ENCODE measurements around the gene ALDH1L2.

The ALDH1L2 gene

DNA sequence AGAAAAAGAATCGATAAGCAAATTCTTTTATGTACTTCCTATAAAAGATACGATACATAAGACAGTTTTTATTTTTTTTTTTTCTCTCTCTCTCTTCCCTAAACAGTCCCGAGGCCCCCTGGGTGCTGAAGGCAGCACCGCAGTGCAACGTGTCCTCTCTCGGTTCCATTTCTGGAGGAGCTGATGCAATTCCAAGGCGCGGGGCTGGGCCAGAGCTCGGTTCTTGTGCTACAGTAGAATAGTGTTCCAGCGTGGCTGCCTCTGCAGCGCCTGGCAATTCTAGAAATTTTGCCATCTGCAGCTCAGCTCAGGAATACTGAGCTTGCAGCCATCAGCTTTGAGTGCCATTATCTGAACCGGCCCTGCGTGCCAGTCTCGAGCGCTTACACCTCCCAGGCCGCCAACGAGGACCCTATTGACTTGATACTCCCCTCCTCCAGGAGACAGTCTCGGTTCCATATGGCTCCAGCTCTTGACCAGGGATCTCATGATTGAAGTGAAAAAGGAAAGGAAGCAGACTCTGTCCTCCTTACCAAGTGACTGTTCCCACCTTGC lies 630 bp downstream of the ALDH1L2 start:
- no peak for DNase-seq (ENCODE audit: low read depth in 2 of 2, low spot score in 1 of 2)

DNA sequence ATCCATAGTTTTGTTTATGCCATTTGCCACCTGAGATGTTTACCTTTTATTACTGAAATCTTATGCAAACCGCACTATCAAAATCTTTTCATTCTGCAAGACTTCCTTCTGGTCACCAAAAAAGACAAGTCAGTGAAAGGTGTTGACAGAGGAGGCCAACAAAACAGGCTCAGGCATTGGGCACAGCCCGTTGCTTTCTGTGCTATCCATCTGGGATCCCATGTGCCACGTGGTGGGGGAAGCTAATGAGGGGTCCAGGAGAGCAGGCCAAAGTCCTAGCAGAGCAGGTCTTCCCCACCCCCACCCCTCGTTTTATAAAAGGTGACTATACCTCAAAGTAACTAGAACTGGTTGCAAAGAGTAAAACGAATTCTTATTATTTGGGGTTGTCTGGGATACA lies 1.2 kb downstream of the ALDH1L2 start:
- DNase-seq (ENCODE audit: low read depth in 2 of 2, low spot score in 1 of 2): no peak

DNA sequence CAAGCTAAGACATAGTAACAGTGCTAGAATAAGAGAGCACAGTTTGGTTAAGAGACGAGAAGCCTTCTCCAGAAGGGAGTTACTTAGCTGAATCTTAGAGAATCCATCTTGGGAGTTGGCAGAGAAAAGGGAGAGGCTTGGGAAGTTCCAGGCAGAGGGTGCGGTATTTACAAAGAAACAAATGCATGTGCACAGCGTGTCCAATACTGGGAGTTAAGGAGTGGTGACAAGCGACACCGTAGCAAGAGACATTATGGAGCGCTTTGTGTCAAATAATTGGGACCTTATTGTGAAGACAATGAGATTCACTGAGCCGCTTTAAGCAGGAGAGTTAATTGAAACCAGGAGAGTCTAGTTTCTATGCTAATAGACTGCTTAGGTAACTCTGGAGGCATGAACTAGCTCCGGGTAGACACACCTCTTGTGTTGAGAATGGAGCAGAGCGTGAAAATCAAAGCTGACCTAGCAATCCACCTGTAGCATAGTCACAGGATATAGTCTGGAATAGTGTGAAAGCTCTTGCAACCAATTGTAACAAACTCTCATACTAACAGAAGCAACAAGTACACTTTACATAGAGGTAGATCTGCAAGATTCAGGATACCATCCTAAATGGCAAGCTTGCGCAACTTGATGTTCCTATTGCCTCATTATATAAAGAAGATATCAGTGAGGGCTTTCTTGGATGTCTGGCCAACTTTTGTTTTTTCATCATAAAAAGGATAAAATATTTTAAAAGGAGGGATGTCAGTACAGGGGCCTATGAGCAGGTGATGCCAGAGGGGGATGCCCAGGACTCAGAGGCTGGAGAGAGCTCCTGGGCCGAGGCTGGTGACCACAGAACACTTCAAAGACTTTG lies 5.3 kb downstream of the ALDH1L2 start:
- no peak for DNase-seq (ENCODE audit: low read depth in 2 of 2, low spot score in 1 of 2)

DNA sequence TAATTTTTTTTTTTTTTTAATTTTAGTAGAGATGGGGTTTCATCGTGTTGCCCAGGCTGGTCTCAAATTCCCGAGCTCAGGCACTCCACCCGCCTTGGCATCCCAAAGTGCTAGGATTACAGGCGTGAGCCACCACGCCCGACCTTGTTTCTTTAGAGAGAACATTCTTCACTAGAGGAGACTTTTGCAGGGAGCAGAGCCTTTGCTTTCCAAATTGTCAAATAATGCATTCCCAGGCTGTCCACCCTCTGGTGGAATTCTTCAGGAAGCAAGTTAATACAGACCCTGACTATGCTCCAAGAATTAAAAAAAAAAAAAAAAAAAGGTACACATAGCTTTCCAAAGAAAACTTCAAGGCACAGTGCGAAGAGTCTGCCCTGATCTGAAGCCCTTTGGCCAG lies 6.8 kb downstream of the ALDH1L2 start:
- DNase-seq (ENCODE audit: low read depth in 2 of 2, low spot score in 1 of 2): no peak

DNA sequence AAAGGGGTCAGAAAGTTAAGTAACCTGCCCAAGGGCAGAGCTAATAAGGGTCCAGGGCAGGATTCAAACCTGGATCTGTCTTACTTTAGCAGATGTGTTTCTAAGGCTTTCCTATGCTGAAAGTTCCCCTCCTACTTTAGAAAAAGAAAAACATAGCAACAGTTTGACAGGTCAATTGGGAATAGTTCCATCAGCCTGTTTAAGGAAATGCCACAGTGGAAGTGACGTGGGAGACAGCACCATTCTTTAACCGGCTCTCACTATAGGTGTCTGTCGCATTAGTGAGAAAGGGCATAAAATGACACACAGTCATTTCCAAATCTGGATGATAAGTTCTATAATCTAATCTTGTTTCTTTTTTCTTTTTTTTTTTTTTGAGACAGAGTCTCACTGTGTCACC lies 7.3 kb downstream of the ALDH1L2 start:
- no peak for DNase-seq (ENCODE audit: low read depth in 2 of 2, low spot score in 1 of 2)

DNA sequence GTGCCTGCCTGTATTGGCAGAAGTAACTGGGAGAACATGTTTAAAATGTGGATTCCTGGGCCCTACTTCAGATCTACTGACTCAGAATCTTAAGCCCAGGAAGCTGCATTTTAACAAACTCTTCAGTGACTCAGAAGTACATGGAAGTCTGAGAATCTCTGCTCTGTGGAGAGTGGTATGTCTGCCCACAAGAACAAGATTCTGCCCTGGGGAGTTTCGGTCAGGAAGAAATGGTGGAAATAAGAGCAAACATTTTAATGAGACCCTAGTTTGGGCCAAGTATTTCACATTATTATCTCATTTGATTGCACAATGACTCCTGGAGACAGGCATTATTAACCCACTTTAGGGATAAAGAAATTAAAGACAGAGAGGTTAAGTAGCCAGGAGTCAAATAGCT lies 8.2 kb downstream of the ALDH1L2 start:
- DNase-seq (ENCODE audit: low read depth in 2 of 2, low spot score in 1 of 2): no peak

DNA sequence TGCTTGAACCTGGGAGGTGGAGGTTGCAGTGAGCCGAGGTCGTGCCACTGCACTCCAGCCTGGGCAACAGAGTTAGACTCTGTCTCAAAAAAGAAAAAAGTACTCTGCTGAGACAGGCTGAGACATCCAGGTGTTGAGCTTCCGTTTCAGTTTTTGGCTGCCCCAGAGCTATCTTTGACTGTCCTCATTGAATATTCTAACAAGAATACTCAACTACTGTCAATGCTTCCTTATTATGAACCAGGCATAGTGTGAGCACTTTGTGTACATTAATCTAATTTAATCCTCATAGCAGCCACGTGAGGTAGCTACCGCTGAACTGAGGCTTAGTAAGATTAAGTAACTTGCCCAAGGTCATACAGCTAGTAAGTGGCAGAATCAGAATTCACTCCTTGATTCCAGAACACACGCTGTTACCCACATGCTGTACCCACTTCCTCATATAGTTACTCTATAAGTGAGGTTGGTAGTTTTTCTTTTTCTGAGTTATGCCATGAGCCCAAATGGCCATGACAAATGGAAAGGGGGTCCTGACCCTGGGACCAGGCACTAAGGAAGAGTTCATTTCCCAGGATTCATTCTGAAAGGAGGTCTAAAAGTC lies 11.3 kb downstream of the ALDH1L2 start:
- DNase-seq (ENCODE audit: low read depth in 2 of 2, low spot score in 1 of 2): no peak

DNA sequence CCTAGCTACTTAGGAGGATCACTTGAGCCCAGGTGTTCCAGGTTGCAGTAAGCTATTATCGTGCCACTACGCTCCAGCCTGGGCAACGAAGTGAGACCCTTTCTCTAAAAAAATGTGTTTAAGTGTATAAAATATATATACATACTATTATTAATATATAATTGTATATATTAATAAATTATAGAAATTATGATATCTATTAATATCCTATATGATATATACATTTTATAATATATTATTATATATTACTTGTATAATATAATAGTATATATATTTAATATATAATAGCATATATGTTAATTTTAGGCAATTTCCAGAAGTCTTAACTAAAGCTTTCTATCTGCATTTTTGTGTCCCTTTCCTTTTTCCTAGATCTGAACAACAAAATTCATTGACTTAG lies 12.3 kb downstream of the ALDH1L2 start:
- DNase-seq (ENCODE audit: low read depth in 2 of 2, low spot score in 1 of 2): no peak

DNA sequence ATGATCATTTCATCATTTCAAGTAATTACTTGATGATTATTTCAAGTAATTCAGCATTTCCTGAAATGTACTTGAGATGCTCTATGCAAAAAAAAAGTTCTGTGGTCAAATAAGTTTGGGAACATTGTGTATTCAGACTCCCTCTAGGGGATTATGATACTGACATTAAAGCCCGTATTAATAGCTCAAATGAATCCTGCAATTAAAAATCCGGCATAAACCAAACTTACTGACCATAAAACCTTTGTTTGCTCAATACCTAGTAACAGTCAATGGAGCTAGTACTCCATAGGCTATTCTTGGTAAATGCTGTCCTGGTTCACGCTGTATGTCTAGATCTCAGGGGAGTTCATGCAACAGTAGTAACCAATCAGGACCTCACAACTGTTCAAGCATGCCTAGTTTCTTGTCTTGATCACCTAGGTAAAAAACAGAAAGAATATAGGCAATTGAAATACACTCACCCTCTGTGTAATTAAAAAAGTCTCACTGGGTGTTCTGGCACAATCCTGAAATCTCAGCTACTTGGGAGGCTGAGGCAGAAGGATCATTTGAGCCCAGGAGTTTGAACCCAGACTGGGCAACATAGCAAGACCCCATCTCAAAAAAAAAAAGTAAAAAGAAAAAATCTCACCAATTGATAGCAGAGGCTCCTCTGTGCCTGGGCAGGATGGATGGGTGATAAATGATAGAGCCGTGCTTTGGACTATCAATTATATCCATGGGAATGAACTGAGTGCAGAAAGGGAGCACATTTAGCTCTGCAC lies 14.1 kb downstream of the ALDH1L2 start:
- DNase-seq (ENCODE audit: low read depth in 2 of 2, low spot score in 1 of 2): no peak

DNA sequence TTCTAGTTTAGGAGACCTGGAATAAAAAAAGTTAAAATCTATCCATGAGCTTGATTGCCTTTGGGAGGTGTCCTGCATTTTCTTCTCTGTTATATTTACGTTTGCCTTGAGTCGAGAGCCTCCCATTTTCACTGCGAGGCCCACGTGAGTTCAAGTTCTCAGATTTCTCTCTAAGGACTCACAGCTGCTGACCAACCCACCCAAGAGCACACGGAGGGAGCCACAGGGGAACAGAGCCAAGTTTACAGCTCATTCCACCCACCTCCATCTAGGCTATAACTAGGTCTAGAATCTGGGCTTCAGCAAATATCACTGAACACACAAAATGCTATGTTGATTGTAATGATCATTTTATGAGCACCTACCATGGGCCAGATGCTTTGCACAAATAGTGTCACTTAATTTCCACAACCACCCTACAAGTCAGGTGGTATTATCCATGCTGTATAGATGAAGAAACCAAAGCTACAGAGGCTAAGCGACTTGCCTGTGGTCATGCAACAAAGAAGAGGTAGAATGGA lies 16.7 kb downstream of the ALDH1L2 start:
- no peak for DNase-seq (ENCODE audit: low read depth in 2 of 2, low spot score in 1 of 2)

DNA sequence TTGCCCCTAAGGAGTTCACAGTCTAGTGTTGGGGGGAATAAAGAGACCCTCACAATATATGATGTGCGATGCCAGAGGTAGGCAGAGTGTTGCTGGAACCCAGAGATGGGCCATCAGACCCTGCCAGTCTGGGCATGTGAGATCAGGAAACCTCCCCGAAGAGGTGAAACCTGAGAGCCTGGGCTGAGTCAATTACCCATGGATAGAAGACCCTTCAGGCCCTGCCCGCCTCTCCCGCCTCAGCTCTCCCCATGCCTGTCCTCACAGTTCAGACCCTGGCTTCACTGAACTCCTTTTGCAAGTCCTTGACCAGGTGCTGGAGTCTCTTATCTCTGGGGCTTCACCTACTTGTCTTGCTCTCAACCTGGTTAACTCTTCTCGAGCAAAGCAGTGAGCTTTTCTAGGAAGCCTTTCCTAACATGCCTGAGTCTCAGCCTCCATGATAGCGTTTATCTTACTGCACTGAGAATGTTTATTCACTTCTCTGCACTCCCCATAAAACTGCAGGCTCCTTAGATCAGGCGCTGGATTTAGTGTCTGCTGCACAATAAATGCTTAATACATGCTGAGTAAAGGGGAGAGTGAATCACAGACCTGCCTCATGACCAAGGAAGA lies 19.6 kb downstream of the ALDH1L2 start:
- no peak for DNase-seq (ENCODE audit: low read depth in 2 of 2, low spot score in 1 of 2)

DNA sequence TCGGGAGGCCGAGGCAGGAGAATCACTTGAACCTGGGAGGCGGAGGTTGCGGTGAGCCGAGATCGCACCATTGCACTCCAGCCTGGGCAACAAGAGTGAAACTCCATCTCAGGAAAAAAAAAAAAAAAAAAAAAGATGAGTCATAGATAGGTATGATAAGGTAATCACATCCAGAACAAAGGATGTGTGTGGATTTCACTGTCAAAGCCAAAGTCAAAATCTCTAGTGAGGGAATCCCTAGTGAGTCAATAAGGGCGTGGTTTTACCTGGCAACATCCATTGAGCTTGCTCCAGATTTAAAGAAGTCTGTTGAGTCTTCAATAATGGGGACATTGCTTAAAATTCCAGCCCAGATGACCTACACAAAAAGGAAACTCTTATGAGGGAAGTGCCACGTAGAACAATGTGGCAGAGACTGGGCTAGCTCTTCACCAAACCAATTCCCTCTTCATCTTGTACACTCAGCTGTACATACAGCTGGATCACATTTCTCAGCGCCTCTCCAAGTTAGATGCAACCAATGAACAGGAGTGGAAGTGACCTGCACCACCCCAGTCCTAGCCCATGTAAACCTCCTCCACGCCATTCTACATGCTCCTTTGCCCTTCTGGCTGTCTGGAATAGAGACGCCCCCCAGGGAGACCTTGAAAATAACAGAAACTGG lies 23.4 kb downstream of the ALDH1L2 start:
- no peak for DNase-seq (ENCODE audit: low read depth in 2 of 2, low spot score in 1 of 2)

DNA sequence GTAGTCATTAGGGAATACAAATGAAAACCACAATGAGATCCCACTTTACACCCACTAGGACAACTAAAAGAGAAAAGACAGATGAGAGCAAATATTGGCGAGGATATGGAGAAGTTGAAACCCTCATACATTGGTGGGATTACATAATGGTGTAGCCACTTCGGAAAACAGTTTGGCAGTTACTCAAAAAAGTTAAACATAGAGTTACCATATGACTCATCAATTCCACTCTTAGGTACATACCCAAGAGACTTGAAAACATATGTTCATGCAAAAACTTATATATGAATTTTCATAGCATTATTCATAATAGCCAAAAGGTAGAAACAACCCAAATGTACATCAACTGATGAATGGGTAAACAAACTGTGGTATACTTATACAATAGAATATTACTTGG lies 27.1 kb downstream of the ALDH1L2 start:
- DNase-seq (ENCODE audit: low read depth in 2 of 2, low spot score in 1 of 2): no peak

DNA sequence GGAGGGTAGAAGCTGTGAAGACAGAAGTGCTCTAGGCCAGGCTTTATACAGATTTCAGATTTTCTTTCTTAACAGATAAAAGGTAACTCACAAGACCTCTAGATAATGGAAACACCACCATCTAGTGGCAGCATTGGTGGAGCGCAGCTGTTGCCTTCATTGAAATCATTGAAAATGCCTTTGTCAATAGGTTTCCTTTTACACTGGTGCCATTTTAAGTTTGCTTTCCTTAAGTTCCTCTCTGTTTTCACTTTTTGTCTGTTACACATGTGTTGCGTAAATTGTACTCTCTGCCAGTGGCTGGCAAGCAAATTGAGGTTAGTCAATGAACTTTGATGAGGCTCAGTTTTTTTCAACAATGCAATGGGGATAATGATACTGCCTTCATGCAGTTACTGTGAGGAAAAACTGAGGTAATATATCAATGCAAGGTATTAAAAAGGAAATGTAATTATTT lies 31.1 kb downstream of the ALDH1L2 start:
- DNase-seq (ENCODE audit: low read depth in 2 of 2, low spot score in 1 of 2): peak; percentile 51 to 68

DNA sequence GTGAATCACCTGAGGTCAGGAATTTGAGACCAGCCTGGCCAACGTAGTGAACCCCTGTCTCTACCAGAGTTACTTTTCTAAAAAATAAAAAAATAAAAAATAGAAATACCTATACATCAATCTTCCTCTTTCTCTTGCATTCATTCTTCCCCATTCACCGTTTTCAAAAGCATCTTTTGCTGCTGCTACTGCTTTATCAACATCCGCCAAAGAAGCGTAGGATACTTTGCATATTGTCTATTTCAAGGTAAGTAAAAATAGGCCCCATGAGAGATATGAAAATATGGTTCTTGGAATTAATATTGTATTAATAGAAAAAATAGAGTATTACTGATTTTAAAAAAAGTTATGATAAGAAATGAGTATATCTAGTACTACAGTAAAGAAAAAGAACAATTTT lies 32.3 kb downstream of the ALDH1L2 start:
- DNase-seq (ENCODE audit: low read depth in 2 of 2, low spot score in 1 of 2): no peak

DNA sequence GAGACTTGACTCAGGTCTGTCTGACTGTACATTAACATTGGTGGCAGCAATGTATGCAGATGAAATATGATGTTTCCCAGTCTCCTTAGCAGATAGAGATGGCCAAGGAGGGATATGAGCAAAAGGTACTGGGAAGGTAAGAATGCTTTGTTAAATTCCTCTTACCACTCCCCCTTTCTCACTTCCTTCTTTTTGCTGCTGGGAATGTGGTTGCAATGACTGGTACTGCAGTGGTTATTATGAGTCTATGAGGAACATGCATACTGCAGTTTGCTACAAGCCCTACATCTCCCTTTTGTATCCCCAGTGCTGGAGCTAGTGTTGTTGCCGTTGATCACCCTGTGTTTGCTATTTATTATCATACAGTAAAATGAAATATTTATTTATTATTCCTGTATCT lies 35.9 kb downstream of the ALDH1L2 start:
- DNase-seq (ENCODE audit: low read depth in 2 of 2, low spot score in 1 of 2): no peak

DNA sequence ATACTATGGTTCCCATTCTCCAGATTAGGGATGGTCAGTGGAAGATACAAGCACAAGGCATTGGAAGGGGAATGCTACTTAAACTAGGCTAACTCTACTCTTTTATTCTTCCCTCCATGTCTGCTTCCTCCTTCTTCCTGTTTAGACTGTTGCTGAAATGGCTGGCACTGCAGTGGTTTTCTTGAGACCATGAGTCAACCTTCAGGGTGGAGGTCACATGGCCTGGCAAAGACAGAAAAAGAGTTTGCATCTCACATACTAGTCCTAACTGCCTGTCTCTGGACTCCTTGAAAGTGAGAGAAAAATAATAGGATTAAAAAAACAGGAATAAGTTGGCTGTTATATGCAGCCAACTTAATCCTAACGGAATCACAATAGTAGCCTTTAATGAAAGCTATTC lies 37.0 kb downstream of the ALDH1L2 start:
- no peak for DNase-seq (ENCODE audit: low read depth in 2 of 2, low spot score in 1 of 2)

DNA sequence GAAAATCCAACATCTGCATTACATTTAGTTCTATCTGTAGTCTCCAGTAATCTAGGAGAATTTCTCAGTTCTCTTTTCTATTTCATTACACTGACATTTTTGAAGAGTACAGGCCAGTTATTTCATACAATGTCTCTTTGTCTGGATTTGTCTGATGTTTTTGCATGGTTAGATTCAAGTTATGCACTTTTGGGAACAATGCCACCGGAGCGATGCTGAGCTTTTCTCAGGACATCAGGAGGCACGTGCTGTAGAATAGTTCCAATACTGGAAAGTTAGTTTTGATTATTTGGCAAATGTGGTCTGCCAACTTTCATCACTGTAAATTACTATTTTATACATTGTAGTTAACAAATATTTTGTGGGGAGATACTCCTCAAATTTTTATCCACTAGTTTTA lies 43.1 kb downstream of the ALDH1L2 start:
- no peak for DNase-seq (ENCODE audit: low read depth in 2 of 2, low spot score in 1 of 2)

DNA sequence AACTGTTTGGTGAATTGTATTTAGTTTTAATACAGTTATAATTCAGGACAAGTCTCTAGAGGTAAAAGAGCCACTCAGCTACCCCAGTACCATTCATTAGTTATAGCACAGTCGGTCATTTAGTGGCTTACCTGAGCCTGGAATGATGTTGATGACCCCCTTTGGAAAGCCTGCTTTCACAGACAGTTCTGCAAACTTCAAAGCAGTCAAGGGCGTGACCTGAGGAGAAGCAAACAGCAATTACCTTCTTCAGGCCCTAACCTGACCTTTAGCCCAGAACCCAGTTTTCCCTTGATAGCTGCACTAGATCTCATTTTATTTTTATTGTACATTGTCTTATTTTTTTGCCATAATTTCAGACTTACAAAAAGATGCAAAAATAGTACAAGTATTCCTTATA lies 43.8 kb downstream of the ALDH1L2 start:
- DNase-seq (ENCODE audit: low read depth in 2 of 2, low spot score in 1 of 2): no peak

DNA sequence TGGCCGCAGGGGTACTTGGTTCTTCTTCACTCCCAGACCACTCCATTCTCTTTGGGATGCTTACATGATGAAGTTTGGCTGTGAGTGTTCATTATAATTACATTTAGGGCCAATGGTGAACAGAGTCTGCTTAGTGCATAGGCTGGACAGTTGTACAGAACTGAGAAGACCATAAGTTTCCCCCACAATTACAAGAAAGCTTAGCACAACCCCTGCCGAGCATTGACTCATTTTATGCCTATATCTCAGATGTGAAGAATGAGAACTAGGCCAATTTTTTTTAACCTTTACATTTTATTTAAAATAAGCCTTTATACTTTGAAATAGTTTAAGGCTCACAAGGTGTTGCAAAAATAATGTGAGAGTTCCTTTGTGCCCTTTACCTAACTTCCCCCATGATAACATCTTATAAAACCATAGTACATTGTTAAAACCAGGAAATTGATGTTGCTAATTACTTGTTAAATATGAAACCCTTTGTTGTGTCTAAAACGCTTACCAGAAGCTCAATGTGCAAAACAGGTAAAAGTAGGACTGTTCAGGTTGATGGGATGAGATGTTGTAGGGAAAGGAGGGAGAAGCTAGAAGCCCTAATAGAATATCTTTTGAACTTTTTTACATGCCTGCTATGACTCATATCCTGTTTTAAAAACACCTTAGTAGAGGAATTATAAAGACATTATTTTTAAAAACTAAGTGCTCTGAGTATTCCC lies 47.2 kb downstream of the ALDH1L2 start:
- DNase-seq (ENCODE audit: low read depth in 2 of 2, low spot score in 1 of 2): no peak

All from stimulated activated CD8-positive, alpha-beta memory T cell treated with anti-CD3 and anti-CD28 coated beads, Interleukin-4, amount 100 ng/mL, for 4 hours (primary cell).